ENCODE measurements around the gene ADGRV1. TPM values are rescaled to one million over a fixed set of nuclear protein-coding genes. Genes with fewer than 3 reads are reported as not detected.

Gene ADGRV1
- polyA plus RNA-seq, 1 donor from 2014 or later = 3.7 TPM

DNA sequence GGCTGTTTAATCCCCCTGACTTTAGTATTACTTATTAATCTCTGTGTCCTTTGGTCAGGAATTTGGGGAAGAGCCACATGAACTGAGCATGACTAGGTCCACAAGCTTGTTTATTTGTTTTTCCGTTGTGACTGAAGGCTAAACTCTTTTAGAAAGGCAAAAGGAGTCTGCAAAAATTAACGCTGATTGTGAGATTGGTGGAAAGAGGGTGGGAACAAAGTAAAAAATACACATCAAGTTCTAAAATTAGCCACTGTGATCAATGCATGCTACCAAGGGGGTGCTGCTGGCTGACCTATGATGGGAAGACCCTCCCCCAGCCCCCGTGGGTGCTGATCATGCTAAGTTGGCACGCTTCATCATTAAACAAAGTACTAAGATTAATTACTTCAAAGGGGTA lies 356.8 kb downstream of the ADGRV1 start:
- TF ChIP-seq CTCF (IDR thresholded peaks at IDR 0.05; ENCODE audit: poor library complexity, severe bottlenecking) (no peak), RAD21 (conservative IDR thresholded peaks at IDR 0.05) (no peak), SMC3 (conservative IDR thresholded peaks at IDR 0.05; ENCODE audit: poor library complexity) (no peak), EP300 (conservative IDR thresholded peaks at IDR 0.05; ENCODE audit: poor library complexity, severe bottlenecking) (no peak), POLR2AphosphoS5 (IDR thresholded peaks at IDR 0.05) (no peak), REST (IDR thresholded peaks at IDR 0.05; ENCODE audit: borderline replicate concordance) (no peak), TAF1 (IDR thresholded peaks at IDR 0.05; ENCODE audit: low read depth) (no peak), EZH2 (IDR thresholded peaks at IDR 0.05; ENCODE audit: borderline replicate concordance, insufficient read depth, low read length, poor library complexity, severe bottlenecking) (no peak), MXI1 (conservative IDR thresholded peaks at IDR 0.05; ENCODE audit: poor library complexity, severe bottlenecking) (no peak)
- H3K4me3 ChIP-seq (ENCODE audit: low read length) = no peak overlapping the region
- no peak overlapping the region for H2AFZ ChIP-seq (ENCODE audit: low read depth, low read length)

DNA sequence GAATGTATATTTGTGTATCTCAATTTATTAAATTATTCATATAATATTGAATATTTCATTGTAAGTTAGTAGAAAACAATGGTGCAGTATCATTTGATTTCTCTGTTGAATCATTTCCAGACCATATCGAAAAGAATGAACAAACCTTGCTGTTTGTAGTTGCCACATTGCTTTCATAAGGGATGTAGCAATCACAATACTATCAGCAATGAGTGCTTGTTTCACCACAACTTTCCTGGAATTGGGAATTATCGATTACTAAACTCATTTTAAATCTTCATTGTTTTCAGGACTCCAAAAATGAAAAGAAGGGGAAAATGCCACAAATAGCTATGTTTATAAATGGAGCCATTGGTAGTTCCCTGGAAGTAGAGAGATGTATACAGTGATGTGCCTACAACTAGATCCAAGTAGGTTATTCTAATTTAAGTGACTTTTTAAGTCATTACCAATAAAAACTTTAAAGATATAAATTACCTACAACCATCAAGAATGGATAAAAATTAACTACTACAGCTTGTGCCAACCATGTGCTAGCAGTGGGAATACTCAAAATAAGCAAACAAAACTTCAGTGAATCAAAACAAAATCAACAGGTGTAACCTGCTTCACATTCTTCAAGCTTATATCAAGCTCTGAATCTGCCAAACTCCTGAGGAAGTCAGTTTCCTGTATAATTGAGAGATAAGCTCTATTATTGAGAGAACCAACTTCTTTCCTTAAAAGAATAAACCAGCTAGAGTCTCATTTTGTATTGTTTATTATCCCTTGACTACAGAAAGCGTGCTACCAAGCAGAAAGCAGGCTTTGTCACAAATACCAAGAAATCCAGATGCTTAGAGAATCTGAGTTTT lies 358.6 kb downstream of the ADGRV1 start:
- Histone ChIP-seq H2AFZ (ENCODE audit: low read depth, low read length) (no peak overlapping the region), H3K36me3 (ENCODE audit: insufficient read depth, low read length) (no peaks in the 10 kb centered on the region), H3K4me2 (ENCODE audit: low read length) (no peak overlapping the region), H3K9me3 (ENCODE audit: low read length) (no peaks in the 10 kb centered on the region), H3K79me2 (replicated peaks; ENCODE audit: insufficient read depth, low read length) (no peaks in the 10 kb centered on the region), H4K20me1 (ENCODE audit: insufficient read depth) (no peaks in the 10 kb centered on the region), H3K27me3 (ENCODE audit: insufficient read depth, low read depth, low read length) (no peaks in the 10 kb centered on the region), H3K4me3 (ENCODE audit: low read length) (no peak overlapping the region), H3K9me2 (ENCODE audit: insufficient read depth, low read length) (no peaks in the 10 kb centered on the region), H3K27ac (ENCODE audit: low read length) (no peak overlapping the region), H3F3A (ENCODE audit: insufficient read depth, low read length, poor library complexity, severe bottlenecking) (no peaks in the 10 kb centered on the region), H3K9ac (ENCODE audit: low read length) (no peak overlapping the region)
- TF ChIP-seq TAF1 (IDR thresholded peaks at IDR 0.05; ENCODE audit: low read depth) = no peak
- no peak for TF ChIP-seq REST (IDR thresholded peaks at IDR 0.05; ENCODE audit: borderline replicate concordance)
- no peak for TF ChIP-seq MXI1 (conservative IDR thresholded peaks at IDR 0.05; ENCODE audit: poor library complexity, severe bottlenecking)
- no peak for TF ChIP-seq CTCF (IDR thresholded peaks at IDR 0.05; ENCODE audit: poor library complexity, severe bottlenecking)
- TF ChIP-seq SMC3 (conservative IDR thresholded peaks at IDR 0.05; ENCODE audit: poor library complexity) = no peak
- TF ChIP-seq EZH2 (IDR thresholded peaks at IDR 0.05; ENCODE audit: borderline replicate concordance, insufficient read depth, low read length, poor library complexity, severe bottlenecking) = no peak
- TF ChIP-seq EP300 (conservative IDR thresholded peaks at IDR 0.05; ENCODE audit: poor library complexity, severe bottlenecking) = no peak

More for the DNA sequence above, 356.8 kb downstream of the ADGRV1 start:
- H3K27ac ChIP-seq (ENCODE audit: low read length) = no peak overlapping the region
- H3K36me3 ChIP-seq (ENCODE audit: insufficient read depth, low read length) = no peaks in the 10 kb centered on the region
- H3K9me2 ChIP-seq (ENCODE audit: insufficient read depth, low read length) = no peaks in the 10 kb centered on the region
- H3K27me3 ChIP-seq (ENCODE audit: insufficient read depth, low read depth, low read length) = no peaks in the 10 kb centered on the region
- no peaks in the 10 kb centered on the region for H4K20me1 ChIP-seq (ENCODE audit: insufficient read depth)
- H3K4me2 ChIP-seq (ENCODE audit: low read length) = no peak overlapping the region
- no peaks in the 10 kb centered on the region for H3K79me2 ChIP-seq (replicated peaks; ENCODE audit: insufficient read depth, low read length)
- no peaks in the 10 kb centered on the region for H3F3A ChIP-seq (ENCODE audit: insufficient read depth, low read length, poor library complexity, severe bottlenecking)
- H3K9ac ChIP-seq (ENCODE audit: low read length) = no peak overlapping the region
- no peaks in the 10 kb centered on the region for H3K9me3 ChIP-seq (ENCODE audit: low read length)

All from neural cell (in vitro differentiated cells).